ENCODE measurements around the gene RHOBTB1. TPM values are rescaled to one million over a fixed set of nuclear protein-coding genes. Genes with fewer than 3 reads are reported as not detected.

The RHOBTB1 gene
- total RNA-seq, 2 experiments from 2014 or later = not detected

DNA sequence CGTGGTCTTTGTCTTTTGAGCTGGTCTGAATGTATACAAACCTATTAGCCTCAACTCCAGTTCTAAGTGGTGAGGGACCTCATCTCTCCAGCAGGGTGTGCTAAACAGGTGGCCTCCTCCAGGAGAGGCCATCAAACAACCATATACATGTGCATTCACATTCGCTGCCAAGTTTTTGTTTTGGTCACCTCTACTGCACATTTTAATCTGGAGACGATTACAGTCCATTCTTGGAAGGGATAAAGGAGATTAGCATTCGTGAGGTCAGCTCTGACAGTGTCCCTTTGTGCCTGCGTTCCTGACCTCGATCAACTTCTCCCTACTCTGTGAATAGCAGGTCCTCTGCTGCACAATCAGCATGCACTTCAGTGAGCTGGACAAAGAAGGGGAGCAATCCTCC lies 60.8 kb downstream of the RHOBTB1 start:
- H3K36me3 ChIP-seq (ENCODE audit: insufficient read depth, low read length) = no peaks in the 10 kb centered on the region
- no peaks in the 10 kb centered on the region for H3K4me1 ChIP-seq (ENCODE audit: insufficient read depth, low read length, poor library complexity, severe bottlenecking)
- intact Hi-C loops (cut with micrococcal nuclease; ENCODE audit: unreplicated experiment) = loop anchor here (2.0 kb wide), 1 partner anchor 82 kb away; no protein-coding TSS in a partner anchor
- no peak overlapping the region for H3K4me3 ChIP-seq (ENCODE audit: low read depth, low read length, poor library complexity, severe bottlenecking)
- DNase-seq (ENCODE audit: low spot score) = peak; percentile 12
- H3K9me2 ChIP-seq (ENCODE audit: insufficient read depth, low read length) = no peaks in the 10 kb centered on the region
- H4K20me1 ChIP-seq (ENCODE audit: insufficient read depth, low read length) = no peaks in the 10 kb centered on the region
- H3K27ac ChIP-seq (ENCODE audit: low read depth, low read length, poor library complexity, severe bottlenecking) = no peak overlapping the region
- POLR2A ChIA-PET = interaction anchor here (0.8 kb wide), 1 partner anchor 11 kb away, joined by 3 read pairs; no protein-coding TSS in a partner anchor
- H2AFZ ChIP-seq (ENCODE audit: low read length) = no peak overlapping the region
- H3K4me2 ChIP-seq (ENCODE audit: low read length) = no peak overlapping the region
- H3K9me3 ChIP-seq (ENCODE audit: low read length) = no peaks in the 10 kb centered on the region
- no peaks in the 10 kb centered on the region for H3K79me2 ChIP-seq (ENCODE audit: insufficient read depth, low read depth, low read length)
- no TSS peak for BruUV-seq (replicated peaks)
- CTCF ChIA-PET (ENCODE audit: unreplicated experiment) = no interaction called here
- TF ChIP-seq, protein P1, sequence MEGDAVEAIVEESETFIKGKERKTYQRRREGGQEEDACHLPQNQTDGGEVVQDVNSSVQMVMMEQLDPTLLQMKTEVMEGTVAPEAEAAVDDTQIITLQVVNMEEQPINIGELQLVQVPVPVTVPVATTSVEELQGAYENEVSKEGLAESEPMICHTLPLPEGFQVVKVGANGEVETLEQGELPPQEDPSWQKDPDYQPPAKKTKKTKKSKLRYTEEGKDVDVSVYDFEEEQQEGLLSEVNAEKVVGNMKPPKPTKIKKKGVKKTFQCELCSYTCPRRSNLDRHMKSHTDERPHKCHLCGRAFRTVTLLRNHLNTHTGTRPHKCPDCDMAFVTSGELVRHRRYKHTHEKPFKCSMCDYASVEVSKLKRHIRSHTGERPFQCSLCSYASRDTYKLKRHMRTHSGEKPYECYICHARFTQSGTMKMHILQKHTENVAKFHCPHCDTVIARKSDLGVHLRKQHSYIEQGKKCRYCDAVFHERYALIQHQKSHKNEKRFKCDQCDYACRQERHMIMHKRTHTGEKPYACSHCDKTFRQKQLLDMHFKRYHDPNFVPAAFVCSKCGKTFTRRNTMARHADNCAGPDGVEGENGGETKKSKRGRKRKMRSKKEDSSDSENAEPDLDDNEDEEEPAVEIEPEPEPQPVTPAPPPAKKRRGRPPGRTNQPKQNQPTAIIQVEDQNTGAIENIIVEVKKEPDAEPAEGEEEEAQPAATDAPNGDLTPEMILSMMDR (conservative IDR thresholded peaks at IDR 0.05; ENCODE audit: low read length) = peak; percentile 60
- TF ChIP-seq EZH2phosphoT487 (IDR thresholded peaks at IDR 0.05; ENCODE audit: borderline replicate concordance, low read depth, low read length) = no peak

DNA sequence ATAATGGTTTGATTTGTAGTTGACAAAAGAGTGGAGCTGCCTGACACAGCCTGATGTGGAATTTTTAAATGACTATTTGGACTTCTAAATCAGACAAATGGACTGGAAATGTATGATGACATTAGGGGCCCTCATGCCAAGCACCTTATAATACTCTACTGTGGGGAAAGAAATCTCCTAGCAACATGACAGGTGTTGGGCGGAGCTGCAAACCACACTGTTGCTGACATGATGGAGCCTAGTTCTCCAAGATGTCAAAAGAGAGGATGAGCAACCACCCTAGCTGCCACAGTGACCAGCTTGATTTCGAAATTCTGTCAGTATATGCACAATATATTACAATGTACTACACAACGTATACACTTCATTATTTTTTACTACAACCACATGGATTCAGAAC lies 65.8 kb downstream of the RHOBTB1 start:
- H3K4me1 ChIP-seq (ENCODE audit: insufficient read depth, low read length, poor library complexity, severe bottlenecking) = no peaks in the 10 kb centered on the region
- no peak overlapping the region for H2AFZ ChIP-seq (ENCODE audit: low read length)
- no peaks in the 10 kb centered on the region for H3K79me2 ChIP-seq (ENCODE audit: insufficient read depth, low read depth, low read length)
- no peak overlapping the region for H3K27ac ChIP-seq (ENCODE audit: low read depth, low read length, poor library complexity, severe bottlenecking)
- no peak overlapping the region for H3K4me3 ChIP-seq (ENCODE audit: low read depth, low read length, poor library complexity, severe bottlenecking)
- no TSS peak for BruUV-seq (replicated peaks)
- no peak for DNase-seq (ENCODE audit: low spot score)
- ChIA-PET CTCF (ENCODE audit: unreplicated experiment) (no interaction called here), POLR2A (interaction anchor here (1.1 kb wide), 1 partner anchor 34 kb away, joined by 3 read pairs; no protein-coding TSS in a partner anchor)
- H3K36me3 ChIP-seq (ENCODE audit: insufficient read depth, low read length) = no peaks in the 10 kb centered on the region
- intact Hi-C loops (cut with micrococcal nuclease; ENCODE audit: unreplicated experiment) = no loop called here
- H4K20me1 ChIP-seq (ENCODE audit: insufficient read depth, low read length) = no peaks in the 10 kb centered on the region
- no peaks in the 10 kb centered on the region for H3K9me3 ChIP-seq (ENCODE audit: low read length)
- H3K9me2 ChIP-seq (ENCODE audit: insufficient read depth, low read length) = no peaks in the 10 kb centered on the region
- TF ChIP-seq, protein P1 (conservative IDR thresholded peaks at IDR 0.05; ENCODE audit: low read length) = no peak
- TF ChIP-seq EZH2phosphoT487 (IDR thresholded peaks at IDR 0.05; ENCODE audit: borderline replicate concordance, low read depth, low read length) = no peak
- H3K4me2 ChIP-seq (ENCODE audit: low read length) = no peak overlapping the region

DNA sequence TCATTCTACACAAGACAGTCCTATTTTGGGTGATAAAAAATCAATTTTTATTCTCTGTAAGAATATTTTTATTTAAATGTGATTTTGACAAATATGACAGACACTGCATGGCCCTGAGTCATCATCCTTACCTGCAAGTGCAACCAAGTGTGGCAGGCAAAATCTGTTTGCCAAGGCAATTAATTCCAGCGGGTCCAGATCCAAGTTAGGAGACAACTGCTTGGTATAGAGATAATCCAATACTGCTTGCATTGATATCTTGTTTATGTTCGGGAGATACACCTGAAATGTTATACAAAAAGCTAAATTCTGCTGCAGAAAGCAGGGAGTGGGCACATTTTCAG lies 66.2 kb downstream of the RHOBTB1 start:
- TF ChIP-seq, protein P1 (conservative IDR thresholded peaks at IDR 0.05; ENCODE audit: low read length) = no peak
- no peaks in the 10 kb centered on the region for H3K9me3 ChIP-seq (ENCODE audit: low read length)
- no peak overlapping the region for H2AFZ ChIP-seq (ENCODE audit: low read length)
- BruUV-seq (replicated peaks) = no TSS peak
- no peak overlapping the region for H3K4me2 ChIP-seq (ENCODE audit: low read length)
- intact Hi-C loops (cut with micrococcal nuclease; ENCODE audit: unreplicated experiment) = no loop called here
- DNase-seq (ENCODE audit: low spot score) = no peak
- ChIA-PET CTCF (ENCODE audit: unreplicated experiment) (no interaction called here), POLR2A (interaction anchor here (0.6 to 1.7 kb wide), 2 partner anchors 16 to 415 kb away, joined by 4 to 5 read pairs; no protein-coding TSS in a partner anchor)
- no peaks in the 10 kb centered on the region for H3K36me3 ChIP-seq (ENCODE audit: insufficient read depth, low read length)
- no peak overlapping the region for H3K4me3 ChIP-seq (ENCODE audit: low read depth, low read length, poor library complexity, severe bottlenecking)
- no peaks in the 10 kb centered on the region for H3K9me2 ChIP-seq (ENCODE audit: insufficient read depth, low read length)
- H3K27ac ChIP-seq (ENCODE audit: low read depth, low read length, poor library complexity, severe bottlenecking) = no peak overlapping the region
- H4K20me1 ChIP-seq (ENCODE audit: insufficient read depth, low read length) = no peaks in the 10 kb centered on the region
- no peaks in the 10 kb centered on the region for H3K4me1 ChIP-seq (ENCODE audit: insufficient read depth, low read length, poor library complexity, severe bottlenecking)
- no peaks in the 10 kb centered on the region for H3K79me2 ChIP-seq (ENCODE audit: insufficient read depth, low read depth, low read length)

Data from OCI-LY7 (cell line).